Body of pancreas (tissue), 4 donors: ENCODE data around the gene KCNN3.

ENCODE experiments used
- POLR2A ChIP-seq, 3 donors: fragments of 450-650 bp; IDR thresholded peaks; one replicate each; pipeline ENCODE4 v1.6.1; 2016; ENCODE audit warnings: antibody characterized with exemption in 3 of 3, mild to moderate bottlenecking in 2 of 3
- TF ChIP-seq, protein P1 (sequence below), 7 experiments: fragments of 450-650 bp in 4 of 7; fragments of 200-600 bp in 3 of 7; sonication (generic) in 3 of 7; IDR thresholded peaks; one replicate each; pipeline ENCODE4 v1.5.1; 2016 to 2019; ENCODE audit warnings: antibody characterized with exemption in 7 of 7

DNA sequence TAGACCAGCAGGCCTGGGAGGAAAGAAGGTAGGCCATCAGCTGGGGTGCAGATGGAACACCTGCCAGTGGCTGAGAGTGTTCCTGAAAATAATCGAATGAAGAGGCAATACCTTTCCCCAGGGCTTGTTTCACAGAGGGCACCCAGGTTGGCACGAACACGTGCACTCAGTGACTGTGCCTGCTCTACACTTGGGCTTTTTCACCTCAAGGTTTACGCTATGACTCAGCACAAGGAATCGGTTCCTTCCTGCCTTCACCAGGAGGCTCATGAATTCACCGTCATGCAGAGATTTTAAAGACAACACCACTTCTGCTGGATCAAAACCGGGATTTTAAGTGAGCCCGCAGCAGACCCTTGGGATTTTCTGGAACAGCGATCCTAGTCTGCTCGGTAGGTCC lies 143.6 kb downstream of the KCNN3 start:
- TF ChIP-seq, protein P1, sequence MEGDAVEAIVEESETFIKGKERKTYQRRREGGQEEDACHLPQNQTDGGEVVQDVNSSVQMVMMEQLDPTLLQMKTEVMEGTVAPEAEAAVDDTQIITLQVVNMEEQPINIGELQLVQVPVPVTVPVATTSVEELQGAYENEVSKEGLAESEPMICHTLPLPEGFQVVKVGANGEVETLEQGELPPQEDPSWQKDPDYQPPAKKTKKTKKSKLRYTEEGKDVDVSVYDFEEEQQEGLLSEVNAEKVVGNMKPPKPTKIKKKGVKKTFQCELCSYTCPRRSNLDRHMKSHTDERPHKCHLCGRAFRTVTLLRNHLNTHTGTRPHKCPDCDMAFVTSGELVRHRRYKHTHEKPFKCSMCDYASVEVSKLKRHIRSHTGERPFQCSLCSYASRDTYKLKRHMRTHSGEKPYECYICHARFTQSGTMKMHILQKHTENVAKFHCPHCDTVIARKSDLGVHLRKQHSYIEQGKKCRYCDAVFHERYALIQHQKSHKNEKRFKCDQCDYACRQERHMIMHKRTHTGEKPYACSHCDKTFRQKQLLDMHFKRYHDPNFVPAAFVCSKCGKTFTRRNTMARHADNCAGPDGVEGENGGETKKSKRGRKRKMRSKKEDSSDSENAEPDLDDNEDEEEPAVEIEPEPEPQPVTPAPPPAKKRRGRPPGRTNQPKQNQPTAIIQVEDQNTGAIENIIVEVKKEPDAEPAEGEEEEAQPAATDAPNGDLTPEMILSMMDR (IDR thresholded peaks at IDR 0.05), result no peak
- TF ChIP-seq POLR2A (IDR thresholded peaks at IDR 0.05), result no peak
